Retinal pigment epithelial cell (primary cell): Measurements from ENCODE around the gene CYREN.

ENCODE experiments used
- DNase-seq: peaks from one replicate; pipeline ENCODE4 v3.0.0-alpha.2; 2010; ENCODE audit warnings: low read depth
- H3K4me3 ChIP-seq: 2 replicates; pipeline ENCODE4 v1.5.1; 2011; ENCODE audit warnings: mild to moderate bottlenecking, low read length, control low read depth, moderate library complexity
- CTCF ChIP-seq: conservative IDR thresholded peaks from 2 replicates; pipeline ENCODE4 v1.5.1; 2011; ENCODE audit warnings: low read depth, low read length, control low read depth, inconsistent platforms

Gene CYREN

GRCh38 chr7:135211179-135211945, 40.9 kb upstream of the CYREN start, which contains the start of gene WDR91:
TSS of gene WDR91 (minus strand) at chr7:135211526. CDS start at chr7:135211502, 24 bp downstream.
- H3K4me3 ChIP-seq = peak within 1 kb of the TSS; percentile 83
- TF ChIP-seq CTCF = no peak
- DNase-seq = peak; percentile 56

- DNase-seq = no peak
- no peak for TF ChIP-seq CTCF
- peak overlapping the region; percentile 83 for H3K4me3 ChIP-seq
Measured at GRCh38 chr7:135210888-135211178, 40.3 kb upstream of the CYREN start.

DNA sequence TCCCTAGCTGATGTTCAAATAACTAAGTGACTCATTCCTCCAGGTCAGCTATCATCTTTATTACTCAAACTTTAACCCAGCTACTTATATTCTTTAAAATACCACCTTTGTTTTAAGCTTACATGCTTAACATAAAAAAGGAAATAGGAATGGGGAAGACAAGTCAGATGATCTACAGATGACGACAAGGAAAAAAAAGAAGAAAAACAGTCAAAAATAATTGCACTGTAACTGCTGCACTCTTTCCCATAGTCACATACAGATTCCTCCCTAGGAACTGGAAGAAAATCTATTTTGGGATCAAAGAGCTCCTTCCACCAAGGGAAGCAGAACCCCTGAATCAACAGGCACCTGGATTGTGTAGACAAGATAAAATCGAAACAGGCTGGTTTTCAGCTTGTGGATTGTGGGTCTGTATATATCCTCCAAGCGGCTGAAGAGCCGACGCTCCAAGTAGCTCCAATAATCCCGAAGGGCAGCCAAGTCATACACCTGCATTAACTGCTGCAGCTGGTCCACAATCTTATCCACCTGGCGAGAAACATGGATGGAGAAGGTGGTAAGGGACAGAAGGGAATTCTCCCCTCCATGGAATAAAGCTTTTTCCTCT, 38.8 kb upstream of the CYREN start:
- H3K4me3 ChIP-seq = no peak overlapping the region

DNA sequence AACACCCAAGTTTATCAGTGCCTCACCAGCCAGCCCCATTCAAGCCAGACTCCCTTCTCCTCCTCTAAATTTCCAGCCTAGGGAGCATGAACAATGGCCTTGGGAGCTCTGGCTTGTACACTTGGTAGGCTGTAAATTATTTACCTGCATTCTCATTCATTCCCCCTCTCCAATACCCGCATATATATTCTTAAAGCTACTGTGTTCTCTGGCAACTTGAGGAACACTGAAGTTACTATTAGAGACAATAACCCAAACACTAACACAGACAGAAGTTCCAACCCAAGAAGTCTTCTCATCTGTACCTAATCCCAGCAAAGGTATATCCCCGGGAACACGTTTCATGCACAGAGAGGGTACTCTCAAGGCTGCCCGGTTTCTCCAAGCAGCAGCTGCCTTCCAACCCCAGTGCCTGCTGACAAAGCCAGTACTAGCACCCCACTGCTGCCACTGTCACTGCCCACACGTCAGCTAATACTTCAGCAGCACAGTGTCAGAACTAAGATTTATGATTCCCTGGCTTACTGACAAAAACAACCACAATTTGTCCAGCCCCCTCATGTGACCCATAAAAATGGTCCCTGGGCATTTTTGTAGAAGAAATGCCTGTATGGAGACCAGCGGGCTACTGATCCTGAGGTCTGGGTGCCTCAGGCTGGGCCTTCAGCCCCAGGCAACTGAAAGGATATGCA, 37.7 kb upstream of the CYREN start:
- H3K4me3 ChIP-seq = no peak overlapping the region
- no peak for TF ChIP-seq CTCF
- DNase-seq = no peak

More for the DNA sequence above, 38.8 kb upstream of the CYREN start:
- no peak for TF ChIP-seq CTCF
- no peak for DNase-seq

DNA sequence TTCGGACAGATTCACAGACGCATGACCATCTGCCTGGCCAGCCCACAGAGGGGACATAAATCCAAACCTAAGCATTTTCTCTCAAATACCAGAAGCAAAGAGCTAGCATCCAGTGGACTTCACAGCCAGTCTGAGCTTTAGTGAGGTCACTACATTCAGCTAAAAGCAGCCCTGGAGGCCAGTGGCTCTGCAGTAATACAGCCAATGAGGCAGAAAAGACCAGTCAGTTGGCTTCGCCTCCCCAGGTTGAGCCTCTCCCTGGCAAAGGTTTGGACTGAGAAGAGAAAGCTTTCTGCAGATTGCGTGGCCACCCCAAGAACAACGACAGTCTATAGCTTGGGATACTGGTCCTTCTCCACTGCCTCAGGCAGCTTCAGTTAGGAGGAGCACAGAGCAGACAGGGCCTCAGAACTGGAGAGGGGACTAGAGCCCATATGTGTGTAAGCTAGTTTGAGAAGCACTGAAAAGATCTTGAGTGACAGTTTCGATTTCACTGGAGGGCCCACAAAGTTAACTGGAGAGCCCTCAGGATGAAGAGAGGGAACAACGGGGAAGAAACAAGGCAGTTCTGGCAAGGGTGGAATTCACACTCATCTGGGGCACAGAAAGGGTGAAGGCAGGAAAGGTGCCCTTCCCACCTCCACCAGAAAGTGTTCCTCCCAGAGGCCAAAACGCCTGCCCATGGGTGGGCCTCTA, 37.0 kb upstream of the CYREN start:
- no peak overlapping the region for H3K4me3 ChIP-seq
- no peak for TF ChIP-seq CTCF
- no peak for DNase-seq

DNA sequence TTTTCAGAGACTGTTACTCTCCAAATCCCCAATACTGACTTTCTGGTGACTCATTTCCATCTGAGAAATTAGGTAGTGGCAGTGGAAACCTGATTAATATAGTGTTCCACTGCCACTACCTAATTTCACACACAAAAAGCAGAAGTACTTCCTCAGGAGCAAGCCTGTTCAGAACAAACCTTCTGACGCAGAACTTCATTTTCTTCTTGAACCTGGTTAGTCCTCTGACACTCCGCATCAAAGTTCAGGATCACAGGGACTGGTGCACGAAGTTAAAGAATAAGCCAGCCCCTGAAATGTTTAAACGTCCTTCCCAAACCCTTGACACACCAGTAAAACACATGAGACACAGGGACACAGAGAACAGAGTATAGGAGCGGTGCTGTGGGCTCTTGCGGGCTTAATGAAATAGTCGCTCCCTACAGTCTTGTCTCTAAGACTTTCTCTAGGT, 36.5 kb upstream of the CYREN start:
- TF ChIP-seq CTCF = no peak
- no peak overlapping the region for H3K4me3 ChIP-seq
- DNase-seq = no peak
